NOMO-1 treated with dmso at 0.1 percent for 144 hours (cell line): ENCODE measurements around the gene CACNA1B.
"Not testable (repeated sequence)": the region's sequence is repeated elsewhere in the genome, so short reads cannot be mapped to it uniquely, and the experiment has no call there.

Experiments used
- DNase-seq: peaks from one replicate; lab custom pipeline; 2025; ENCODE audit not compliant: unreplicated experiment; lab: John Stamatoyannopoulos, UW

The CACNA1B gene

GRCh38 chr9:138069731-138070456, 192.3 kb downstream of the CACNA1B start:
- DNase-seq = no peak

GRCh38 chr9:138070815-138071214, 193.2 kb downstream of the CACNA1B start:
- no peak for DNase-seq

DNA sequence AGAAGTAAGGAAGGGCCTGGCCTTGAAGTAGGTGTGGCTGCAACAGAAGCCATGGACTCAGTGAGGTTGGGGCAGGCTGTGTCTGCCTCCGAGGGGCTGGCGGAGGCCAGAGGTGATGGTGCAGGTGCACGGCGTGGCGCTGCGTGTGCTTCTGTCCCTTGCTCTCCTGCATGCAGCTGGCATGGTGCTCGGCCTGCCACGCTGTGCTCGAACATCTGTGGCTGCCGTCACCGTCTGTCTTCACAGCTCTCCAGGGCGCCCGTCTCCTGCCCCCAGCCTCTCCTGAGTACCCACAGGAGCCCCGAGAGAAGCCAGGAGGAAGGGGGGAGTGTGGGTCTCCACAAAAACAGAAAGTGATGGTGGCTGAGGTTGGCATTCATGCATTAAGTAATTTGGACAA, 193.7 kb downstream of the CACNA1B start:
- DNase-seq = no peak

- DNase-seq = no peak
Measured at GRCh38 chr9:138071731-138072130, 194.1 kb downstream of the CACNA1B start.

DNA sequence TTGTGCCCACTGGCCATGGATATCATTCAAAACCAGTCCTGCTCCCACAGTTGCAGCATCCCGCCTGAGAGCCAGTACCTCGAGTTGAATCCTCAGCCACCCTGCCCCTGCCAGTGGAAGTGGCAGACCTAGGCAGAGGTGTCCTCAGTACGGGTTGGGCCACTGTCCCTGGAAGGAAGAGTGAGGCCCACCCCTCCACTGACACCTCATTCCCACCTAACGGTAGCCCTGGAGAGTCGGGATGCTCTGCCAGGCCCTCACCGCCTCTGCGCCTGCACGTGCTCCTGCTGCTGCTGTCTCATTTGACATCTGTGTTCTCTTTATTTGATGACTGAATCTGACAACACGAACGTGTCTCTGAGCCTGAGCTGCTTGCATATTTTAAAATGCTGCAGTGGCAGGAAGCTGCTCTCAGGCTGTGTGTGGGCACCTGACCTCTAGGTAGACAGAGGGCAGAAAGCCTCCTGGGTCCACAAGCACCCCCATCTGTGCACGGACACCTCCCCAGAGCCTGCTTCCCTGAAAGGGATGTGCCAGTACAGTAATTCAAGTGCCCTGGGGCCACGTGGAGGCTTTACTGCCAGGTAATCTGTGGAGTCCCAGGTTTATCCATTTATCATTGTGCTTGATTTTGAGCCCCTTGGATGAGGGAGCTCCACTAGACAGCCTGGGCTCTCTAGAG, 194.7 kb downstream of the CACNA1B start:
- no peak for DNase-seq

GRCh38 chr9:138072897-138073296, 195.3 kb downstream of the CACNA1B start:
- no peak for DNase-seq

DNA sequence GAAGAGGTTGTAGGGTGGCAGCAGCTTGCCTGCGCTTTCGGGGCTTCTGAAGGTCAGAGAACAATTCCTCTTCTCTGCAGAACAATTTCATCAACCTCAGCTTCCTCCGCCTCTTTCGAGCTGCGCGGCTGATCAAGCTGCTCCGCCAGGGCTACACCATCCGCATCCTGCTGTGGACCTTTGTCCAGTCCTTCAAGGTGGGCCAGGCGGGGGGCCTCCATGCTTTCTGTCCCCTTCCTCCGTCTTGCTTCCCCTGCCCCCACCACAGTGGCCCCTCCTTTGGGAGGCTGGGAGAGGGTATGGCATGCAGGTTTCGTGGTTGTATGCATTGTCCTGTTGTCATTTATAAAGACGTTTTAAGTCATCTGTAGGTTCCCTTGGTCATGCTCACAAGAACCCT, 195.8 kb downstream of the CACNA1B start:
- DNase-seq = no peak

- DNase-seq = no peak
Measured at GRCh38 chr9:138073808-138074207, 196.2 kb downstream of the CACNA1B start.

DNA sequence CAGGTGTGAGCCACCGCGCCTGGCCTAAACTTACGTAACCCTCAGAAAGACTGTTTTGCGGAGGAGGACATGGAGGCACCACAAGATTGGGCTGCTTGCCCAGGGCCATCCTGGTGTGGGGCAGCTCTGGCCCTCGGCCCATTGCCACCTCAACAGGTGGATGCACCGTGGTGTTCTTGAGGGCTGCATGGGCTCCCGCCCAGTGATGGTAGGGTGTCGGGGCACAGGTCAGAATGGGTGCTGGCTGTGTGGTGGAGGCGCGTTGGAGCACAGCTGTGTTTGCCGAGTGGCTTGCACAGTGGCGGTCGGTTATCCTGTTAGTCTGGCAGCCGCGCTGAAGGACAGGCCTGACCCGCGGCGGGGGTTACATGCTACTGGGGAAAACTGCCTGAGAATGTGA, 196.9 kb downstream of the CACNA1B start:
- no peak for DNase-seq

DNA sequence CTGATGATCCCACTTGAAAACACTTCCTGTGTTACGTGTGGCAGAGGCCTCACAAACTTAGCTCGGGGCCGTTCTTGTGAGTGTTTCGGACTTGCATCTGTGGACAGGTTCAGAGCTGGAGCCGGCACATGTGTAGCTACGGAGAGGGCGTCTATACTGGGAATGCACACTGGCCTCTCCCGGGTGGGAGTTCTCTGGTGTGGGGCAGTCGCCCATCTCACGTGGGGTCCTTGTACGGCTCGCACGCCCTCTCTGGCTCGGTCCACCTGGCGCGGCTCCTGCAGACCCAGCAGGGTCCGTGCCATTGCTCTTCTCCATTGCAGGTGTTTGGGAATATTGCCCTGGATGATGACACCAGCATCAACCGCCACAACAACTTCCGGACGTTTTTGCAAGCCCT, 197.9 kb downstream of the CACNA1B start:
- DNase-seq = no peak

DNA sequence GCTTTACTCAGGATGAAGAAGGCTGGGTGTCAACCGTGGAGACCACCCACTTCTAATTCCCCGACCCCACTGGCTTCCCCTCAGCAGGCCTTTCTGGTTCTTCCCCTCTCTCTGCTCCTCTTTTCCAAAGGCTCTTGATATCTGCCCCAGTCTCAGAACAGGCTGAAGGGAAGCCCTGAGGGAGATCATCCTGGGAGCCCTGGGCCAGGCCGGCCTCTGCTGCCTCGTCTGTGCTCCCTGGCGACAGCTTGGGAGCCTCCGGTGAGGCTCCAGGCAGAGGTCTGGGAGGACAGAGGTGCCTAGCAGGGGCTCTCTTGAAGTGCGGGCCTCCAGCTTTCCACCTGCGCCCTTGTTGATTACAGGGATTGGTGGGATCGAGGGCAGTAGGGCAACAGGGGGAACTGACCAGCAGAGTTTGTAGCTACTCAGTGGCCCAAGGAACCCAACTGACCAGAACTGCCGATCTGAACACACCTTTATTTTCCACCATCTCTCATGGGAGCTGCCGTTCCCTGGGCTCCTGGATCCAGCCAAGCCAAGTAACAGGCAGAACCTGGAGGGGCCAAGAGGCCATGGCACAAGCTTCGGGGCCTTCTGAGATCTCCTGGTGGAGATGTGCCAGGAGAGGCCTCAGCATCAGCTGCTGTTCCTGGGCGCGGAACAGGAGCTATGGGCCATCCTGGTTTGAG, 198.5 kb downstream of the CACNA1B start:
- DNase-seq = no peak

- no peak for DNase-seq
Measured at GRCh38 chr9:138076650-138077009, 199.0 kb downstream of the CACNA1B start.

DNA sequence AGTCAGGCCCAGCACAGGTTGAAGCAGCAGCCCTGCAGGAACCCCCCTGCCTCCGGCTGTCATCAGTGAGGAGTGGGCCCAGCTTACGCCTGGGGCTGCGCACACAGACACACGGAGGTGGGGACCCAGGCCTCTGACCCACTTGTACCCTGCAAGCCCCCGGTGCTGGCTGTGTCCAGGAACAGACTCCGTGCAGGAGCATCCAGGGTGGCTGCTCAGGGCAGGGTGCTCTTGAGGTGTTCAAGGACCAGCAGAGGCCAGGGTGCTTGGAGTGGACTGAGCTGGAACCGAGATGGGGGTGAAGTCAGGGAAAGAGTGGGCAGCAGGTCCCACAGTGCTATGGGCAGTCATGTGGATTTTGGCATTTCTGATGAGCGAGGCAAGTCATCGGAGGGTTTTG, 199.5 kb downstream of the CACNA1B start:
- no peak for DNase-seq

DNA sequence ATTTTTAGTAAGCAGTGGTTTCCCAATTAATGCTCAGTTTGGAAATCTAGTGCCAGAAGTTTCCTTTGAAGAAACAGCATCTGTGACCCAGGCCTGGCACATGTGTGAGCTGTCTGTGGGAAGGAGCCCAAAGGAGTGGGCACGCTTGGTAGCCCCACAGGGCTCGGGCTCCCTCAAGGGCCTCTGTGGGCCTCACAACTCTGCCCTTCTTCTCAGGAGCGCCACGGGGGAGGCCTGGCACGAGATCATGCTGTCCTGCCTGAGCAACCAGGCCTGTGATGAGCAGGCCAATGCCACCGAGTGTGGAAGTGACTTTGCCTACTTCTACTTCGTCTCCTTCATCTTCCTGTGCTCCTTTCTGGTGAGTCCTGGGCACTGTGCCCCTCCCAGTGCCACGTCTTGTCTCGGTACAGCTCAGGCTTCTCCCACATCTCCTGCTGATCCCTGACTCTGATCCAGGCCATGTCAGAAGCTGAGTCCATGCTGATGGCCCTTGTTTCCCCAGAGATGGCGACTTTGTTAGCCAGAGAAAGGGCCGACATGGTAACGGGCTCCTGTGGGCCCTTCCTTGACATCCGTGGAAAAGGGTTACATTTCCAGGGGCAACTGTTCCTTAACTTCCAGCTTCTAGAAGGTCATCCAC, 200.4 kb downstream of the CACNA1B start:
- DNase-seq = no peak

DNA sequence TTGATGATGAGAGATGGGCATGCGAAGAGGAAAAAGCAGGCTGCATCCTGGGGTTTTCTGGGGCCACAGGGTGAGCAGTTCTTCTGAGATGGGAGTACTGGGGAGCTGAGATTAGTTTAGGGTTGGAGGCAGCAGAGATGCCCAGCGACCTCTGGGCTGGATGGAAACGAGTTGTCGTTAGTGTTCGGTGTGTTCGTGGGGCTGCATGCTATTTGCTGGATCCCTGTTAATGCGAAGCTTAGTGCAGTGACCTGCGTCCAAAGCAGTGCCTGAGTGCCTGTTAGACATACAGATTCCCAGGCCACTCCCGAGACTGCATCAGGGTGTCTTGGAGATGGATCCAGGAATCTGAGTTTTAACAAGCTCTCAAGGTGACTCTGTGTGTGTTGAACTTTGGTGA, 201.3 kb downstream of the CACNA1B start:
- DNase-seq = no peak

DNA sequence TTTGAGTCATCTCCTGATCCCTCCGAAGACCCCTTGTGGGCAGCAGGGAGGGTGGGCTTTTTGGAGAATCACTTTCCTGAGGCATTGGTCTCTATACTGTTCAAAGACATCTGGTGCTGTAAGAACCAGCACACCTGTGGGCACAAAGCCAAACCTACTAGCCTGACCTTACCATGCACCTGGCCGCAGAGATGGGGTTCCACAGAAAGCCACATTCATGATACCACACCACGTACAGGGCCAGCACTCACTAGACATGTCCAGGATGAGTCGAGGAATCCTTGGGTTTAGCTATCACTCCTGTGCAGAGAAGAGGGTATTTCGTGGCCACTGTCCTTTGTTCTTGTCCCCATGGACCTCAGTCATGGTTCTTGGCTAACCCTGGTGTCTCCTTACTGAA, 203.4 kb downstream of the CACNA1B start:
- DNase-seq = no peak

DNA sequence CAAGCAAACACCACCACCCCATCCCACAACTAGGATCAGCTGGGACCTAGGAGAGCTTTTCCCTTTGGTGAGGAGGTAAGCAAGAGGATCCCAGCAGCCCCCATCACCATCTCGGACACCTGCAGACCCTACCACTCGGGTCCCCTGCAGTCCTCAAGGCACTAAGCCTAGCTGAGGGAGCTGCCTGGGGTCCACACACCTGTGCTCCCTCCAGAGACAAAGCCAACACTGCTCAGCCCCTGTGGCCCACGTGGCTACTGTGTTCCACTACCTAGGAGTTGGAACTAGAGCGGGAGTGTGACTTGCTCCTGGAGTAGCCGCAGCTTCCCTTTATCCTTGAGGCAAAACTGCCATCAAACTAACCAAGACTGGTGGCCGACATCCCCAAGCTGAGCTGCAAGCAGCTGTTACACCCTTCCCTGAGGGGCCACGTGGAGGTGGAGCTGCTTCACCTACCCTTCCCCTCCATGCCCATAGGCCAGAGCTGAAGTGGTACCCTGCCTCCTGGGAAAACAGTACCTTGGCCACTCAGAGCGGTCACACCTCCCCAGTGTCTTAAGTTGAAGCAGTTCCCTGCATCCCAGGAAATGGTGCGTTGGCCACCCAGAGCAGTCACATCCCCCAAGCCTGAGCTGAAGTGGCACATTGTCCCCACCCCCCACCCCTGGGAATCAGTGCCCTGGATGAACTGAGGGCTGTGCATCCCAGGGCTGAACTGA, 205.5 kb downstream of the CACNA1B start:
- DNase-seq = no peak

DNA sequence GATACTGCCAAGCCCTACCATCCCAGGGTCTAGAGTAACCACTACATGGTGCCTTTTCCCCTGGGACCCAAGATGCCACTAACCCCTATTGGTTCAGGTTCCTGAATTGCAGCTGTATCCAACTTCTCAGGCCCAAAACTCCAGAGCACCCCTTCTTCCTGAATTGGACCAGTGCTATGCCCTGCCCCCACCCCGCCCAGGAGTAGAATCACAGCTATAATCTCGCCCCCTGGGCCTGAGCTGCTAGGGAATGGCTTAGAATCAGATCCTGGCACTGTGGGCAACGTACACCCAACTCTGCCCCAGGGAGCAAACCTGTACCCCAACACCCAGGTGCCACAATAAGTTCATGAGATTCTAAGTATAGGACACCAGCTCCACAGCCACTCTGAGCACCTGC, 206.3 kb downstream of the CACNA1B start:
- no peak for DNase-seq

GRCh38 chr9:138085568-138085967, 208.0 kb downstream of the CACNA1B start:
- no peak for DNase-seq

GRCh38 chr9:138092057-138092456, 214.5 kb downstream of the CACNA1B start:
- DNase-seq = not testable (repeated sequence)

DNA sequence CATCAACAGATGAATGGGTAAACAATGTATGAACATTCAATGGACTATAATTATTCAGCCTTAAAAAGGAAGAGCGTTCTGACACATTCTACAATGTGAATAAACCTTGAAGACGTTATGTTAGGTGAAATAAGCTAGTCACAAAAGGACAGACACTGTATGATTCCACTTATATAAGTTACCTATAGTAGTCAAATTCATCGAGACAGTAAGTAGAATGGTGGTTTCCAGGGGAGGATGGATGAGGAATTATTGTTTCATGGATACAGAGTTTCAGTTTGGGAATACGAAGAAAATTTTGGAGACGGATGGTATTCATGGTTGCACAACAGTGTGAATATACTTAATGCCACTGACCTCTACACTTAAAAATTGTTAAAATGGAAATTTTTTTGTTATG, 216.4 kb downstream of the CACNA1B start:
- DNase-seq = no peak
